Calu3 (cell line): ENCODE data around the gene SH3BP4. TPM values are rescaled to one million over a fixed set of nuclear protein-coding genes. Genes with fewer than 3 reads are reported as not detected.

ENCODE experiments used
- BruUV-seq: library from RNA; stranded (reverse); fragments of 400-500 nt; replicated peaks from 2 replicates; lab custom pipeline; 2021; lab: Mats Ljungman, UMichigan
- CTCF ChIA-PET: fragments of 300-600 bp; sonication (Branson Sonifier 250); formaldehyde crosslinking; loops from one replicate; lab custom pipeline; 2022; ENCODE audit warnings: antibody characterized with exemption; lab: Charles Lee
- DNase-seq: peaks from one replicate; pipeline ENCODE4 v3.0.0; 2022
- H3K27ac Mint-ChIP-seq: one replicate; pipeline ENCODE4 v1.8.0; 2022; ENCODE audit warnings: mixed read lengths; ENCODE audit not compliant: unreplicated experiment
- H3K27me3 Mint-ChIP-seq: one replicate; pipeline ENCODE4 v1.8.0; 2022; ENCODE audit warnings: mixed read lengths; ENCODE audit not compliant: unreplicated experiment
- H3K36me3 Mint-ChIP-seq: one replicate; pipeline ENCODE4 v1.8.0; 2022; ENCODE audit warnings: mild to moderate bottlenecking, moderate library complexity, mixed read lengths; ENCODE audit not compliant: insufficient read depth, unreplicated experiment
- H3K4me1 Mint-ChIP-seq: one replicate; pipeline ENCODE4 v1.8.0; 2022; ENCODE audit warnings: mild to moderate bottlenecking, low read depth, mixed read lengths; ENCODE audit not compliant: unreplicated experiment
- H3K4me3 Mint-ChIP-seq: one replicate; pipeline ENCODE4 v1.8.0; 2022; ENCODE audit warnings: mild to moderate bottlenecking, low read depth, moderate library complexity, mixed read lengths; ENCODE audit not compliant: unreplicated experiment
- H3K9me3 Mint-ChIP-seq: one replicate; pipeline ENCODE4 v1.8.0; 2022; ENCODE audit warnings: low read depth, mixed read lengths; ENCODE audit not compliant: unreplicated experiment
- CTCF ChIP-seq: fragments of 200-600 bp; IDR thresholded peaks from one replicate; pipeline ENCODE4 v1.8.0; 2022; ENCODE audit warnings: antibody characterized with exemption; ENCODE audit not compliant: unreplicated experiment
- intact Hi-C: fragments of 100-400 bp; cut with micrococcal nuclease; formaldehyde crosslinking; loops from one replicate; pipeline ENCODE4 v1.10.0; 2022; ENCODE audit not compliant: unreplicated experiment
- total RNA-seq: library from RNA; stranded (reverse); gene quantifications from 2 replicates; pipeline ENCODE4 v1.2.3, GENCODE V29; 2022

The SH3BP4 gene
- total RNA-seq, 1 experiment from 2014 or later = 36.9 TPM

GRCh38 chr2:234982096-234982834 lies 30.4 kb downstream of the SH3BP4 start:
- Mint-ChIP-seq H3K9me3 (no peaks in the 10 kb centered on the region), H3K4me1 (peaks cover 68% of the 10 kb centered on the region), H3K27ac (peak overlapping the region; percentile 93), H3K4me3 (peak overlapping the region; percentile 67), H3K27me3 (no peaks in the 10 kb centered on the region), H3K36me3 (peaks cover 30% of the 10 kb centered on the region)
- intact Hi-C loops = loop anchor here (5.0 kb wide), 1 partner anchor 100 kb away; no protein-coding TSS in a partner anchor
- no TSS peak for BruUV-seq
- no peak for DNase-seq
- CTCF ChIA-PET = interaction anchor here (0.6 to 1.3 kb wide), 6 partner anchors 10 to 157 kb away, joined by 3 to 6 read pairs (median 3); no protein-coding TSS in a partner anchor
- TF ChIP-seq CTCF = no peak

- Mint-ChIP-seq H3K27ac (peak overlapping the region; percentile 24), H3K4me1 (peaks cover 65% of the 10 kb centered on the region), H3K4me3 (no peak overlapping the region), H3K9me3 (no peaks in the 10 kb centered on the region), H3K36me3 (peaks cover 30% of the 10 kb centered on the region), H3K27me3 (no peaks in the 10 kb centered on the region)
- TF ChIP-seq CTCF = no peak
- CTCF ChIA-PET = no interaction called here
- intact Hi-C loops = loop anchor here (5.0 kb wide), 1 partner anchor 101 kb away; no protein-coding TSS in a partner anchor
- no peak for DNase-seq
- no TSS peak for BruUV-seq
These were observed 31.4 kb downstream of the SH3BP4 start for GRCh38 chr2:234983011-234983726.

- no peak for TF ChIP-seq CTCF
- intact Hi-C loops = no loop called here
- Mint-ChIP-seq H3K9me3 (no peaks in the 10 kb centered on the region), H3K4me3 (no peak overlapping the region), H3K36me3 (peaks cover 32% of the 10 kb centered on the region), H3K27me3 (no peaks in the 10 kb centered on the region), H3K4me1 (peaks cover 65% of the 10 kb centered on the region), H3K27ac (no peak overlapping the region)
- CTCF ChIA-PET = interaction anchor here (0.7 kb wide), 1 partner anchor 683 kb away, joined by 3 read pairs; no protein-coding TSS in a partner anchor
- no peak for DNase-seq
- no TSS peak for BruUV-seq
These were observed 33.9 kb downstream of the SH3BP4 start for GRCh38 chr2:234985608-234986245.

- H3K9me3 Mint-ChIP-seq = no peaks in the 10 kb centered on the region
- BruUV-seq = no TSS peak
- H3K36me3 Mint-ChIP-seq = peaks cover 25% of the 10 kb centered on the region
- intact Hi-C loops = no loop called here
- no peak overlapping the region for H3K27ac Mint-ChIP-seq
- peaks cover 63% of the 10 kb centered on the region for H3K4me1 Mint-ChIP-seq
- TF ChIP-seq CTCF = no peak
- no peak overlapping the region for H3K4me3 Mint-ChIP-seq
- CTCF ChIA-PET = interaction anchor here (0.7 kb wide), 1 partner anchor 683 kb away, joined by 3 read pairs; no protein-coding TSS in a partner anchor
- DNase-seq = no peak
- no peaks in the 10 kb centered on the region for H3K27me3 Mint-ChIP-seq
These were observed 34.6 kb downstream of the SH3BP4 start for GRCh38 chr2:234986390-234986789.
